Body of pancreas (tissue), 4 donors: ENCODE results near the gene SLC36A1. TPM values are rescaled to one million over a fixed set of nuclear protein-coding genes. Genes with fewer than 3 reads are reported as not detected.

ENCODE experiments used
- ATAC-seq: fragments of 150-250 bp; one replicate; pipeline ENCODE4 v1.9.1; 2016
- DNase-seq, 4 donors: peaks; one replicate each; pipeline ENCODE4 v3.0.0-alpha.2; 2019
- H3K27ac ChIP-seq, 4 donors: fragments of 200-600 bp; sonication (generic); 1 replicate in 3 of 4; 2 replicates in 1 of 4; pipeline versions ENCODE4 v1.5.1 to v1.6.1; 2016 to 2019; ENCODE audit warnings: mild to moderate bottlenecking in 1 of 4, mixed read lengths in 1 of 4, moderate library complexity in 1 of 4
- H3K27me3 ChIP-seq, 2 donors: fragments of 200-600 bp; sonication (generic); one replicate each; pipeline ENCODE4 v1.6.0; 2016; ENCODE audit warnings: mild to moderate bottlenecking in 1 of 2
- H3K36me3 ChIP-seq, 2 donors: fragments of 200-600 bp; sonication (generic); replicated peaks in 1 of 2; 2 replicates each; pipeline ENCODE4 v1.5.1; 2016; ENCODE audit warnings: low read depth in 2 of 2; ENCODE audit not compliant: insufficient read depth in 1 of 2
- H3K4me1 ChIP-seq: fragments of 200-600 bp; sonication (generic); one replicate; pipeline ENCODE4 v1.6.0; 2016
- H3K4me3 ChIP-seq, 2 donors: fragments of 200-600 bp; sonication (generic); 1 replicate in 1 of 2; 2 replicates in 1 of 2; pipeline ENCODE4 v1.5.1; 2016 to 2019
- H3K9me3 ChIP-seq, 3 donors: fragments of 200-600 bp; sonication (generic); 1 replicate in 2 of 3; 2 replicates in 1 of 3; pipeline ENCODE4 v1.5.1; 2016
- POLR2A ChIP-seq, 3 donors: fragments of 450-650 bp; IDR thresholded peaks; one replicate each; pipeline ENCODE4 v1.6.1; 2016; ENCODE audit warnings: antibody characterized with exemption in 3 of 3, mild to moderate bottlenecking in 2 of 3
- WGBS, 2 donors: methylation state at CpG; one replicate each; pipeline ENCODE4 v1.1.5; 2017; 5-methylcytosine and 5-hydroxymethylcytosine counted together
- intact Hi-C: fragments of 100-400 bp; cut with DNase I; formaldehyde crosslinking; loops from one replicate; pipeline ENCODE4 v1.15.1; 2023
- total RNA-seq, 2 donors: library from RNA; depleted of rRNA; stranded (reverse); fragments of >200 nt; gene quantifications; one replicate each; pipeline ENCODE4 v1.1.0, GENCODE V29; 2016
- TF ChIP-seq, protein P1 (sequence below), 7 experiments: fragments of 450-650 bp in 4 of 7; fragments of 200-600 bp in 3 of 7; sonication (generic) in 3 of 7; IDR thresholded peaks; one replicate each; pipeline ENCODE4 v1.5.1; 2016 to 2019; ENCODE audit warnings: antibody characterized with exemption in 7 of 7

The SLC36A1 gene
- total RNA-seq, 2 donors from 2014 or later, result 6.5 to 12.5 TPM

DNA sequence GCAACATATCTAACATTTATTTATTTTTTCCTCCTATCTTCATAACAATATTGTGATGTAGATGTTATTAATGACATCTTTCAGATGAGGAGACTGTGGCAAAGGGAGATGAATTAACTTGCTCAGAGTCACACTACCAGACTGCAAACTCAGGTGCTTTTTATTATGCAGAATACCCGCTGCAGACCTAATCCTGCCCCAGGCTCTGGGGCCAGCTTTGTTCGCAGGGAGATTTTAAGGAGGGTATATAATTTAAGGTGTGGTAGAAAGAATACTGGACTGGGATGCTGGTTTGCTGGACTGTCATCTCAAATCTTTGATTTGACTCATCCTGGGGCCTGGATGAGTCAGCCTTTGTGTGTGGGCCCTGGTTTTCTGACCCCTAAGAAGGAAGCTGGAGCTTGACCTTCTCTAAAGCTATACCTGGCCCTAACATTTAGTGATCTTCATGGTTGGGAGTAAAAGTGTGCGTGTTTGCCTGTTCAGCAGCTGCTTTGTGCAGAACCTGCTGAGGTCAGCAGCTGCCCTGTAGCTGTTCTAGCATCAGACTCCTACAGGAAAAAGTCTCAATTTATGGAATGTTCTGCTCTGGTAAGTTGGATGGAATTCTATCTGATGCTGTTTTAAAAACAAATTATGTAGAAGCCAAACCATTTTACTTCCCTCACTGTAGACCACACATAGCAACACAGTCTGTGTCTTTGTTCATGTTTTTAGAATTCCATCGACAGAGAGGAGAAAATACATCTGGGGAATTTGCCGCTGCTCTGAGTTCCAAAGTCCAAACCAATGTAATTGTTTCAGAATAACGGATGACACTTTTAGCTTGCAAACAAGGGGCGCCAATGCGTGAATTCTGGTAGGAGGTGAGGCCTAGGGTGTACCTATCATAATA is 4.5 kb downstream of the SLC36A1 start:
- TF ChIP-seq, protein P1, sequence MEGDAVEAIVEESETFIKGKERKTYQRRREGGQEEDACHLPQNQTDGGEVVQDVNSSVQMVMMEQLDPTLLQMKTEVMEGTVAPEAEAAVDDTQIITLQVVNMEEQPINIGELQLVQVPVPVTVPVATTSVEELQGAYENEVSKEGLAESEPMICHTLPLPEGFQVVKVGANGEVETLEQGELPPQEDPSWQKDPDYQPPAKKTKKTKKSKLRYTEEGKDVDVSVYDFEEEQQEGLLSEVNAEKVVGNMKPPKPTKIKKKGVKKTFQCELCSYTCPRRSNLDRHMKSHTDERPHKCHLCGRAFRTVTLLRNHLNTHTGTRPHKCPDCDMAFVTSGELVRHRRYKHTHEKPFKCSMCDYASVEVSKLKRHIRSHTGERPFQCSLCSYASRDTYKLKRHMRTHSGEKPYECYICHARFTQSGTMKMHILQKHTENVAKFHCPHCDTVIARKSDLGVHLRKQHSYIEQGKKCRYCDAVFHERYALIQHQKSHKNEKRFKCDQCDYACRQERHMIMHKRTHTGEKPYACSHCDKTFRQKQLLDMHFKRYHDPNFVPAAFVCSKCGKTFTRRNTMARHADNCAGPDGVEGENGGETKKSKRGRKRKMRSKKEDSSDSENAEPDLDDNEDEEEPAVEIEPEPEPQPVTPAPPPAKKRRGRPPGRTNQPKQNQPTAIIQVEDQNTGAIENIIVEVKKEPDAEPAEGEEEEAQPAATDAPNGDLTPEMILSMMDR (IDR thresholded peaks at IDR 0.05), result no peak
- no peak for TF ChIP-seq POLR2A (IDR thresholded peaks at IDR 0.05)
- DNase-seq, result no peak
- H3K9me3 ChIP-seq, result no peaks in the 10 kb centered on the region
- H3K27me3 ChIP-seq, result no peaks in the 10 kb centered on the region
- intact Hi-C loops, result loop anchor here (10.0 kb wide), 2 partner anchors 53 to 193 kb away; no protein-coding TSS in a partner anchor
- peaks cover 16% of the 10 kb centered on the region for H3K4me1 ChIP-seq
- H3K4me3 ChIP-seq, result no peak overlapping the region
- no peak for ATAC-seq
- H3K27ac ChIP-seq, result no peak overlapping the region
- 81 to 84% methylated on average over 8 of the region's 8 CpGs for WGBS, 2 donors
- H3K36me3 ChIP-seq, result no peaks in the 10 kb centered on the region

DNA sequence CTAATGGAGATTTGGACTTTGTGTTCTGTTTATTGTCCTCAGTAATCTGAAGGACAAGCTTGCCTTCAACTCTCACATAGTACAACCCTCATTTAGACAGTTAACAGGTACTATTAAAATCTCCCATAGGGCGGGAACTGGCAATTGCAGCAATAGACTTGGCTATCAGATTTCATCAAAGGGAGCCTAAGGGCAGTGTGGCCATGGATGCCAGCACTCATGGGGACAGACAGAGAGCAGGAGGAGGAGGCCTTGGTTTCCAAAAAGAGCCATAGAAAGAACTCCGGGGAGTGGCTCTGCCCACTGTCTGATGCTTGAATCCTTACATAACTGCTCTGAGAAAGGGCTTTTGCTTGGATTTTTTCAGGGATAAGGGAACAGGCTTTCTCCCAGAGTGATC is 6.8 kb downstream of the SLC36A1 start:
- Histone ChIP-seq H3K9me3 (no peaks in the 10 kb centered on the region), H3K4me1 (peaks cover 13% of the 10 kb centered on the region), H3K36me3 (no peaks in the 10 kb centered on the region), H3K27ac (no peak overlapping the region), H3K4me3 (no peak overlapping the region), H3K27me3 (no peaks in the 10 kb centered on the region)
- TF ChIP-seq POLR2A (IDR thresholded peaks at IDR 0.05), result no peak
- TF ChIP-seq, protein P1 (IDR thresholded peaks at IDR 0.05), result no peak
- intact Hi-C loops, result loop anchor here (10.0 kb wide), 2 partner anchors 51 to 191 kb away; no protein-coding TSS in a partner anchor
- ATAC-seq (no peak), DNase-seq (no peak)
- 88 to 100% methylated on average over 2 of the region's 2 CpGs for WGBS, 2 donors

DNA sequence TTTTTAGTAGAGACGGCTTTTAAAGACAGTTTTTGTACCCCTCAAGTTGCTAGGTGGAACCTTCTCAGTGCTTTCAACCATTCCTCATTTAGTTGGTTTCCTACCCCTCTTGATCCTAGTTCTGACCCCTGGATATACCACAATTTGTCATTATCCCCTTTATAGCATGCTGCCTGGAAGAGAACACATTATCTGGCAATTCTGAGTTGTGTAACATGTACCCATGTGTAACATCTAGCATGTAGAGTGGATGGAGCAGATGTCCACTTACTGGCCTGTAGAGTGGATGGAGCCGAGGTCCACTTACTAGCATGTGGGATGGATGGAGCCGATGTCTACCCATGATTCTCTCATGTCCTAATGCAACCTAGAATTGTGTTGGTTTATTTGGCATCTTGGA is 7.5 kb downstream of the SLC36A1 start:
- no peak for TF ChIP-seq POLR2A (IDR thresholded peaks at IDR 0.05)
- TF ChIP-seq, protein P1 (IDR thresholded peaks at IDR 0.05), result no peak
- no peaks in the 10 kb centered on the region for H3K9me3 ChIP-seq
- DNase-seq, result no peak
- H3K27me3 ChIP-seq, result no peaks in the 10 kb centered on the region
- intact Hi-C loops, result loop anchor here (10.0 kb wide), 2 partner anchors 50 to 190 kb away; no protein-coding TSS in a partner anchor
- ATAC-seq, result no peak
- no peak overlapping the region for H3K4me3 ChIP-seq
- peaks cover 13% of the 10 kb centered on the region for H3K4me1 ChIP-seq
- 89 to 90% methylated on average over 3 of the region's 3 CpGs for WGBS, 2 donors
- H3K36me3 ChIP-seq, result no peaks in the 10 kb centered on the region
- no peak overlapping the region for H3K27ac ChIP-seq

DNA sequence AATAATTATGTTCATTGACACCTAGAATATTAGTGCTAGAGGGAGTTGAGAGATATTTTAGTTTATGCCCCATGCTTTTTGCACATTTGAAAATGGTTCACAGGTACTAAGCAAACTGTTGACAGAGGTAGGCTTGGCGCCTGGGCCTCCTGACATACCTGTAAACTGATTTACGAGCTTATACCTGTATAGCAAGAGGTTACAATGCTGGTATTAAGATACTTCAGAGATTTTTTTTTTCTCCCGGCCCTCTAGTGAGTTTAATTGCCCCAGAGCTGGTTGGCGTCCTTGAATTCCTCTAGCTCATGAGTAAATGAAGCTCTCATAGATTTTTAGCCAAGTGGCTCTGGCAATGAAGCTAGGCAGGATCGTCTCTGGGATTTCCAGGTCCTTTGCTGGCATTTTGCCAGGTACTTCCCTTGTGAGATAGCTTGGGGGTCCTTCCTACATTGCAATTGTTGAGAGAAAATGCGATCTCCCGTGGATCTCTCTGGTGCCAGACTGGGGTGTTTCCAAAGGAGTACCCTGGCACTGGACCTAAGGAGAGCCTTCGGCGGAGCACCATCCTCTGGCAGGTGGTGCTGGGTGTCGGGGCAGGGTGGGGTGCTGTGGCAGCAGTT is 9.0 kb downstream of the SLC36A1 start:
- H3K4me3 ChIP-seq, result no peak overlapping the region
- ATAC-seq (peak; percentile 38), DNase-seq (no peak)
- H3K9me3 ChIP-seq, result no peaks in the 10 kb centered on the region
- H3K27ac ChIP-seq, result no peak overlapping the region
- intact Hi-C loops, result loop anchor here (10.0 kb wide), 2 partner anchors 48 to 188 kb away; no protein-coding TSS in a partner anchor
- 58 to 65% methylated on average over 9 to 10 of the region's 10 CpGs for WGBS, 2 donors
- peaks cover 13% of the 10 kb centered on the region for H3K4me1 ChIP-seq
- no peaks in the 10 kb centered on the region for H3K27me3 ChIP-seq
- H3K36me3 ChIP-seq, result no peaks in the 10 kb centered on the region
- TF ChIP-seq, protein P1 (IDR thresholded peaks at IDR 0.05), result no peak
- TF ChIP-seq POLR2A (IDR thresholded peaks at IDR 0.05), result no peak
